Colonic mucosa (tissue), 4 donors: ENCODE measurements around the gene EVC. TPM values are rescaled to one million over a fixed set of nuclear protein-coding genes. Genes with fewer than 3 reads are reported as not detected.

Experiments
- DNase-seq: peaks from one replicate; pipeline ENCODE4 v3.0.0-alpha.2; 2020
- H3K27ac ChIP-seq: fragments of 200-600 bp; one replicate; pipeline ENCODE4 v1.8.0; 2021
- H3K27me3 ChIP-seq: fragments of 200-600 bp; one replicate; pipeline ENCODE4 v1.8.0; 2021
- H3K36me3 ChIP-seq: fragments of 200-600 bp; one replicate; pipeline ENCODE4 v1.8.0; 2021
- H3K4me1 ChIP-seq: fragments of 200-600 bp; one replicate; pipeline ENCODE4 v1.8.0; 2021; ENCODE audit warnings: mild to moderate bottlenecking
- H3K4me3 ChIP-seq: fragments of 200-600 bp; one replicate; pipeline ENCODE4 v1.8.0; 2021
- H3K9ac ChIP-seq, 2 donors: one replicate each; pipeline ENCODE4 v1.7.0; 2013; ENCODE audit warnings: control low read depth in 2 of 2, low read depth in 2 of 2, low read length in 2 of 2
- H3K9me3 ChIP-seq: fragments of 200-600 bp; one replicate; pipeline ENCODE4 v1.8.0; 2021
- intact Hi-C: fragments of 100-400 bp; cut with DNase I; formaldehyde crosslinking; loops from one replicate; pipeline ENCODE4 v1.14.1; 2022
- total RNA-seq, 2 donors: library from RNA; stranded (reverse); fragmentation: NEBNext Ultra II Directional in 1 of 2; extraction: Animal tissue kit (Norgen Biotek cat#: 25700) in 1 of 2; gene quantifications; one replicate each; pipeline ENCODE4 v1.2.1, GENCODE V29; 2021
- TF ChIP-seq, protein P1 (sequence below): fragments of 200-600 bp; IDR thresholded peaks from one replicate; pipeline ENCODE4 v1.8.0; 2022; ENCODE audit warnings: antibody characterized with exemption, mild to moderate bottlenecking
- donor health status: healthy.
- donor health status: DM: no; HTN: no; CAD: no.
- donor health status: DM: no; HTN: no; CAD: no.

The EVC gene
- total RNA-seq, 2 donors from 2014 or later, result 1.1 to 4.1 TPM

DNA sequence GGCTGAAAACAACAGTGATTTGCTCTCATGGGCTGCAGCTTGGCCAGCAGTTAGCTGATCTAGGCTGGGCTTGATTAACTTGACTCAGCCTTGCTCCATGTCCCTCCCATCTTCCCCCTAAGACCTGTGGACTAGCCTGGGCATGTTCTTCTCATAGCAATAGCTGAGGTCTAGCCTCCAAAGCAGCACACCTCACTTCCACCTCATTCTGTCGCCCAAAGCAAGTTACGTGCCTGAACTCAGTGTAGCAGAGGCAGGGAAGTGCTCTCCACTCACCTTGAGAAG is 62.2 kb downstream of the EVC start:
- Histone ChIP-seq H3K4me3 (no peak overlapping the region), H3K27me3 (no peaks in the 10 kb centered on the region), H3K9me3 (no peaks in the 10 kb centered on the region), H3K36me3 (no peaks in the 10 kb centered on the region), H3K9ac (no peak overlapping the region), H3K27ac (no peak overlapping the region), H3K4me1 (no peaks in the 10 kb centered on the region)
- DNase-seq, result no peak
- intact Hi-C loops, result no loop called here
- TF ChIP-seq, protein P1, sequence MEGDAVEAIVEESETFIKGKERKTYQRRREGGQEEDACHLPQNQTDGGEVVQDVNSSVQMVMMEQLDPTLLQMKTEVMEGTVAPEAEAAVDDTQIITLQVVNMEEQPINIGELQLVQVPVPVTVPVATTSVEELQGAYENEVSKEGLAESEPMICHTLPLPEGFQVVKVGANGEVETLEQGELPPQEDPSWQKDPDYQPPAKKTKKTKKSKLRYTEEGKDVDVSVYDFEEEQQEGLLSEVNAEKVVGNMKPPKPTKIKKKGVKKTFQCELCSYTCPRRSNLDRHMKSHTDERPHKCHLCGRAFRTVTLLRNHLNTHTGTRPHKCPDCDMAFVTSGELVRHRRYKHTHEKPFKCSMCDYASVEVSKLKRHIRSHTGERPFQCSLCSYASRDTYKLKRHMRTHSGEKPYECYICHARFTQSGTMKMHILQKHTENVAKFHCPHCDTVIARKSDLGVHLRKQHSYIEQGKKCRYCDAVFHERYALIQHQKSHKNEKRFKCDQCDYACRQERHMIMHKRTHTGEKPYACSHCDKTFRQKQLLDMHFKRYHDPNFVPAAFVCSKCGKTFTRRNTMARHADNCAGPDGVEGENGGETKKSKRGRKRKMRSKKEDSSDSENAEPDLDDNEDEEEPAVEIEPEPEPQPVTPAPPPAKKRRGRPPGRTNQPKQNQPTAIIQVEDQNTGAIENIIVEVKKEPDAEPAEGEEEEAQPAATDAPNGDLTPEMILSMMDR, result no peak

DNA sequence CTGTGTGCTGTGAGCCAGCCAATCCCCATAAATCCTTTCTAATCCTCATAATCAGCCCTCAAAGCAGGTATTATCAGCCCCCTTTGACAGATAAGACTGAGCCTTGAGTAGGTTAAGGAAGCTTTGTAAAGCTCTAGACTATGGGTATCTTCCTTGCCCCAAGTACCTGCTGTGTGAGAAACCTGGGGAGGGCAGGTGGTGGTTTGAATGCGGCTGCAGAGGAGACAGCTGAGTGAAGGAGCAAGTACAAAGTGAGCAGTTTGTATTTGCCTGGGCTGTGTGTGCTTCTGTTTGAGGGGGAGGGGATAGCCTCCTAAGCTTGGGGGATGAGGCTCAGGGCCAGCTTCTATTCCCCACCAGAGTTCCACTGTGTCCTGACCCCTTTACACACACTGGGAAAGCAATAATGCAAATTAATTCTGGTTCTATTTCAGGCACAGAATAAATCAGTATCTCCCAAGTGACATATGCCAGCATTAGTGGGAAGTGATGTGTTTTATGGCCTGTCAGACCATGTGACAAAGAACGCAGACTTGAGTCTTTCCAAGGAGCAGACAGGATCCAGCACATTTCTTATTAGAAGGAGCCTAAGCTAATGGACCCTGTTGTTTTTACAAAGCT is 63.5 kb downstream of the EVC start:
- H3K36me3 ChIP-seq, result no peaks in the 10 kb centered on the region
- H3K9me3 ChIP-seq, result no peaks in the 10 kb centered on the region
- TF ChIP-seq, protein P1, result no peak
- no peak for DNase-seq
- intact Hi-C loops, result no loop called here
- no peak overlapping the region for H3K4me3 ChIP-seq
- H3K4me1 ChIP-seq, result no peaks in the 10 kb centered on the region
- no peaks in the 10 kb centered on the region for H3K27me3 ChIP-seq
- no peak overlapping the region for H3K27ac ChIP-seq
- no peak overlapping the region for H3K9ac ChIP-seq

DNA sequence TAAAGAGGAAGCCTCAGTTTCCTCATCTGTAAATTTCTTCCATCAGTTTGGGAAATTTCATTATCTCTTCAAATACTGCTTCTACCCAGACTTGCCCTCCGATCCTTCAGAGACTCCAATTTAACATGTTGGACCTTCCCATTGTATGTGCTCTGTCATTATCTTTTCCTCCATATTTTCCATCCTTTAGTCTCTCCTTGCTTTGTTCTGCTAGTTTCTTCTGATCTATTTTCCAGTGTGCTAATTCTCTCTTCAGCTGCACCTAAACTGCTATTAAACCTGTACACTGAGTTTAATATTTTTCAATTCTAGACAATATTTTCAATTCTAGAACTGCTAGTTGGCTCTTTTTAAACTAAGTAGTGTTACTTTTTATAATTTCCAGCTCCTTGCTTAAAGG is 65.5 kb downstream of the EVC start:
- Histone ChIP-seq H3K27me3 (no peaks in the 10 kb centered on the region), H3K36me3 (no peaks in the 10 kb centered on the region), H3K4me3 (no peak overlapping the region), H3K9me3 (no peaks in the 10 kb centered on the region), H3K27ac (no peak overlapping the region), H3K9ac (no peak overlapping the region), H3K4me1 (no peaks in the 10 kb centered on the region)
- intact Hi-C loops, result no loop called here
- DNase-seq, result no peak
- TF ChIP-seq, protein P1, result no peak

DNA sequence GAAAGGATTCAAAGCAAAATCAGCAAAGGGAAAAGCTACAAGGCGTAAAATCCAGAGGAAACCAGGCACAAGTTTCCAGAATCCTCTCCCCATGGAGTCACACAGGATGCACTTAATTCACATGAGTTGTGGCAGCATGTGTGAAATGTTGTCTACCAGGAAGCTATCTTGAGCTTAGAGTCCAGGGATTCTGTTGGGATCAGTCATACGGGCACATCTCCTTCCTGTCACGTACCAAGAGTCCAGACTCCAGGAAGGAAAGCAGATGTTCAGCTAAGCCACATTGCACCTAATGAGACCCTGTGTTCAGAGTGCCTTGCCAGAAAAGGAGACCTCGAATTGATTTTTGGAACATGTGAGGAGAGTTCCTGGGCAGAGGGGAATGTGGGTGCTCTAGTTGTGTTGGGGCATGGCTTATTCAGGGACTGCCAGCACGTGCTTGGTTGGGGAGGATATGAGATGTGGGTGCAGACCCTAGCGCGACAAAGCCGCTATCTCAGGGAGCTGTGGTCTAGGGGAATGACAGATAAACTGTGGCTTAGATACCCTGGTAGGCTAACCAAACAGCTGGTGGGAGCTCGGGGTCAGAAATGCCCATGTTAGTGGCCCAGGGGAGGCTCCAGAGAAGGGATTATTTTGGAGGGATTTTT is 70.0 kb downstream of the EVC start:
- Histone ChIP-seq H3K27me3 (no peaks in the 10 kb centered on the region), H3K27ac (no peak overlapping the region), H3K4me3 (no peak overlapping the region), H3K36me3 (no peaks in the 10 kb centered on the region), H3K4me1 (no peaks in the 10 kb centered on the region), H3K9ac (no peak overlapping the region), H3K9me3 (no peaks in the 10 kb centered on the region)
- DNase-seq, result no peak
- intact Hi-C loops, result no loop called here
- TF ChIP-seq, protein P1, result no peak

DNA sequence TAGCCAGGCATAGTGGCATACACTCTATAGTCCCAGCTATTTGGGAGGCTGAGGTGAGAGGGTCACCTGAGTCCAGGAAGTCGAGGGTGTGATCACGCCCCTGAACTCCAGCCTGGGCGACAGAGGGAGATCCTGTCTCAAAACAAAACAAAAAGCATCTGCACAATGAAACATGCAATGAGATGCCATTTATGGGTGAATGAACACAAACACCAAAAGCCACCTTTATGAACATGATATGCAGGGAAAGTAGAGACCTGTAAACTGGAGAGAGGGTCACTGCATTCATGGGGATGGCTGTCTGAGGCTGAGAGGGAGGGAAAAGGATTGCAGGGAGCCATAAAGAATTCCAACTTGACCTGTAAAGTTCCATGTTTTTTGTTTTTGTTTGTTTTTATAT is 70.7 kb downstream of the EVC start:
- Histone ChIP-seq H3K9me3 (no peaks in the 10 kb centered on the region), H3K9ac (no peak overlapping the region), H3K4me1 (no peaks in the 10 kb centered on the region), H3K36me3 (no peaks in the 10 kb centered on the region), H3K4me3 (no peak overlapping the region), H3K27ac (no peak overlapping the region), H3K27me3 (no peaks in the 10 kb centered on the region)
- TF ChIP-seq, protein P1, result no peak
- DNase-seq, result no peak
- intact Hi-C loops, result no loop called here
